Liver (tissue), 9 donors: ENCODE measurements around the gene GUCY1A1. TPM values are rescaled to one million over a fixed set of nuclear protein-coding genes. Genes with fewer than 3 reads are reported as not detected.

ENCODE experiments used
- DNase-seq: peaks from one replicate; pipeline ENCODE4 v3.0.0-alpha.2; 2017; ENCODE audit warnings: low spot score
- H3K27ac ChIP-seq, 2 donors: one replicate each; pipeline ENCODE4 v1.7.0; 2013; ENCODE audit warnings: inconsistent platforms in 2 of 2, low read length in 2 of 2, control low read depth in 1 of 2, low read depth in 1 of 2, mild to moderate bottlenecking in 1 of 2
- H3K27me3 ChIP-seq, 4 donors: one replicate each; pipeline versions ENCODE4 v1.6.1 to v1.7.0; 2013; ENCODE audit warnings: low read length in 3 of 4, inconsistent platforms in 1 of 4, mild to moderate bottlenecking in 1 of 4, moderate library complexity in 1 of 4; ENCODE audit not compliant: control insufficient read depth in 4 of 4, insufficient read depth in 4 of 4
- H3K36me3 ChIP-seq, 4 donors: one replicate each; pipeline versions ENCODE4 v1.6.1 to v1.7.0; 2013; ENCODE audit warnings: low read length in 3 of 4, mild to moderate bottlenecking in 3 of 4, low read depth in 1 of 4, moderate library complexity in 1 of 4; ENCODE audit not compliant: control insufficient read depth in 4 of 4, insufficient read depth in 3 of 4
- H3K4me1 ChIP-seq, 4 donors: one replicate each; pipeline versions ENCODE4 v1.6.1 to v1.7.0; 2013; ENCODE audit warnings: low read length in 3 of 4, mild to moderate bottlenecking in 3 of 4, moderate library complexity in 1 of 4; ENCODE audit not compliant: control insufficient read depth in 4 of 4, insufficient read depth in 4 of 4
- H3K4me3 ChIP-seq, 3 donors: one replicate each; pipeline versions ENCODE4 v1.6.1 to v1.7.0; 2013; ENCODE audit warnings: low read length in 3 of 3, control low read depth in 1 of 3, low read depth in 1 of 3, mild to moderate bottlenecking in 1 of 3
- H3K9ac ChIP-seq, 2 donors: one replicate each; pipeline ENCODE4 v1.7.0; 2013; ENCODE audit warnings: low read length in 2 of 2, mild to moderate bottlenecking in 2 of 2, moderate library complexity in 2 of 2, control low read depth in 1 of 2, low read depth in 1 of 2
- H3K9me3 ChIP-seq, 4 donors: one replicate each; pipeline versions ENCODE4 v1.6.1 to v1.7.0; 2013; ENCODE audit warnings: low read length in 3 of 4; ENCODE audit not compliant: control insufficient read depth in 4 of 4
- ATF3 ChIP-seq: IDR thresholded peaks from 2 replicates; pipeline ENCODE4 v1.6.1; 2016; ENCODE audit warnings: antibody characterized with exemption
- EGR1 ChIP-seq, 2 donors: IDR thresholded peaks; 2 replicates each; pipeline ENCODE4 v1.6.1; 2016 to 2018; ENCODE audit warnings: antibody characterized with exemption in 2 of 2, low read depth in 2 of 2
- FOXA1 ChIP-seq: IDR thresholded peaks from 2 replicates; pipeline ENCODE4 v1.6.1; 2016; ENCODE audit warnings: antibody characterized with exemption
- FOXA2 ChIP-seq: IDR thresholded peaks from 2 replicates; pipeline ENCODE4 v1.6.1; 2016; ENCODE audit warnings: antibody characterized with exemption
- GABPA ChIP-seq, 2 donors: IDR thresholded peaks in 1 of 2; conservative IDR thresholded peaks in 1 of 2; 2 replicates each; pipeline ENCODE4 v1.6.1; 2016; ENCODE audit warnings: antibody characterized with exemption in 2 of 2, mild to moderate bottlenecking in 1 of 2, moderate library complexity in 1 of 2
- HNF4A ChIP-seq, 2 donors: conservative IDR thresholded peaks; 2 replicates each; pipeline ENCODE4 v1.6.1; 2016; ENCODE audit warnings: antibody characterized with exemption in 2 of 2, mild to moderate bottlenecking in 2 of 2
- HNF4G ChIP-seq: IDR thresholded peaks from 2 replicates; pipeline ENCODE4 v1.6.1; 2016; ENCODE audit warnings: antibody characterized with exemption
- JUND ChIP-seq, 2 donors: IDR thresholded peaks; 2 replicates each; pipeline ENCODE4 v1.6.1; 2016; ENCODE audit warnings: antibody characterized with exemption in 2 of 2
- MAX ChIP-seq: IDR thresholded peaks from 2 replicates; pipeline ENCODE4 v1.6.1; 2016; ENCODE audit warnings: antibody characterized with exemption
- NR2F2 ChIP-seq: IDR thresholded peaks from 2 replicates; pipeline ENCODE4 v1.6.1; 2016; ENCODE audit warnings: antibody characterized with exemption
- RAD21 ChIP-seq, 2 donors: IDR thresholded peaks; 2 replicates each; pipeline ENCODE4 v1.6.1; 2016; ENCODE audit warnings: antibody characterized with exemption in 2 of 2, mild to moderate bottlenecking in 2 of 2
- REST ChIP-seq: IDR thresholded peaks from 2 replicates; pipeline ENCODE4 v1.6.1; 2016; ENCODE audit warnings: antibody characterized with exemption, mild to moderate bottlenecking
- RXRA ChIP-seq, 2 donors: IDR thresholded peaks; 2 replicates each; pipeline ENCODE4 v1.6.1; 2017 to 2018; ENCODE audit warnings: antibody characterized with exemption in 2 of 2, mild to moderate bottlenecking in 1 of 2
- SP1 ChIP-seq: IDR thresholded peaks from 2 replicates; pipeline ENCODE4 v1.6.1; 2018; ENCODE audit warnings: antibody characterized with exemption, mild to moderate bottlenecking
- TAF1 ChIP-seq: conservative IDR thresholded peaks from 2 replicates; pipeline ENCODE4 v1.6.1; 2016; ENCODE audit warnings: antibody characterized with exemption, mild to moderate bottlenecking
- YY1 ChIP-seq: IDR thresholded peaks from 2 replicates; pipeline ENCODE4 v1.6.1; 2016; ENCODE audit warnings: antibody characterized with exemption, mild to moderate bottlenecking
- ZBTB33 ChIP-seq: IDR thresholded peaks from 2 replicates; pipeline ENCODE4 v1.6.1; 2016; ENCODE audit warnings: antibody characterized with exemption
- WGBS: extraction: QIAGEN DNeasy Blood & Tissue Kit; methylation state at CpG from one replicate; pipeline ENCODE4 v1.1.7; 2013; 5-methylcytosine and 5-hydroxymethylcytosine counted together
- polyA plus RNA-seq, 2 donors: library from polyadenylated mRNA; stranded (reverse) in 1 of 2; unstranded in 1 of 2; fragments of 200-250 nt in 1 of 2; fragments of >200 nt in 1 of 2; fragmentation: Nextera tagmentation in 1 of 2; extraction: Ambion mirVana in 1 of 2; gene quantifications; one replicate each; pipeline versions ENCODE4 v1.2.1 to v1.2.3, GENCODE V29; 2013 to 2015
- total RNA-seq, 2 donors: library from RNA; depleted of rRNA; stranded (reverse); fragments of >200 nt; gene quantifications; one replicate each; pipeline ENCODE4 v1.2.3, GENCODE V29; 2014
- donor health status: healthy.
- donor health status: healthy.
- donor health status: healthy.
- donor health status: healthy.
- donor health status: healthy.

The GUCY1A1 gene
- total and polyA plus RNA-seq, 4 donors: 2.8 to 13.5 (median 7.6) TPM

- no peak for TF ChIP-seq ZBTB33
- no peak for TF ChIP-seq SP1
- no peak for TF ChIP-seq MAX
- TF ChIP-seq TAF1: no peak
Measured at GRCh38 chr4:155701827-155702226, 35.2 kb downstream of the GUCY1A1 start (continued).

- Histone ChIP-seq H3K9ac (no peak overlapping the region), H3K27ac (peak overlapping the region in 1 of 2 donors; percentile 31), H3K4me1 (peaks cover 0 to 14% (median 7%) of the 10 kb centered on the region in 4 donors), H3K9me3 (no peaks in the 10 kb centered on the region), H3K4me3 (no peak overlapping the region), H3K36me3 (no peaks in the 10 kb centered on the region), H3K27me3 (no peaks in the 10 kb centered on the region)
- no peak for DNase-seq
- 76% methylated on average over 5 of the region's 5 CpGs for WGBS
- TF ChIP-seq TAF1: no peak
- no peak for TF ChIP-seq JUND (IDR thresholded peaks at IDR 0.05)
- no peak for TF ChIP-seq HNF4G
- no peak for TF ChIP-seq MAX
- TF ChIP-seq SP1: no peak
- no peak for TF ChIP-seq ZBTB33
- TF ChIP-seq YY1: no peak
- TF ChIP-seq FOXA1: no peak
- TF ChIP-seq EGR1 (IDR thresholded peaks at IDR 0.05; ENCODE audit: low read depth in 2 of 2): no peak
- no peak for TF ChIP-seq RXRA (IDR thresholded peaks at IDR 0.05)
- TF ChIP-seq RAD21 (IDR thresholded peaks at IDR 0.05): no peak
- TF ChIP-seq NR2F2: no peak
- no peak for TF ChIP-seq GABPA (IDR thresholded peaks at IDR 0.05 in 1 of 2, conservative IDR thresholded peaks at IDR 0.05 in 1 of 2)
- TF ChIP-seq REST: no peak
- no peak for TF ChIP-seq HNF4A (conservative IDR thresholded peaks at IDR 0.05)
- TF ChIP-seq FOXA2: no peak
- no peak for TF ChIP-seq ATF3
Measured at GRCh38 chr4:155703486-155704247, 37.0 kb downstream of the GUCY1A1 start.
